GM21723 (cell line): ENCODE results near the gene NEURL2.
A peak's percentile ranks its signal among the peaks of the same experiment; 100 is the strongest.
"Not testable (repeated sequence)": the region's sequence is repeated elsewhere in the genome, so short reads cannot be mapped to it uniquely, and the experiment has no call there.

ENCODE experiments used
- ATAC-seq: cut with Tn5 transposase; IDR thresholded peaks from one replicate; pipeline ENCODE4 v1.9.1; 2021; ENCODE audit warnings: mild to moderate bottlenecking, moderate library complexity; ENCODE audit not compliant: unreplicated experiment

The NEURL2 gene, protein sequence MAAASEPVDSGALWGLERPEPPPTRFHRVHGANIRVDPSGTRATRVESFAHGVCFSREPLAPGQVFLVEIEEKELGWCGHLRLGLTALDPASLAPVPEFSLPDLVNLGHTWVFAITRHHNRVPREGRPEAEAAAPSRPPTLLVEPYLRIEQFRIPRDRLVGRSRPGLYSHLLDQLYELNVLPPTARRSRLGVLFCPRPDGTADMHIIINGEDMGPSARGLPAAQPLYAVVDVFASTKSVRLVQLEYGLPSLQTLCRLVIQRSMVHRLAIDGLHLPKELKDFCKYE

DNA sequence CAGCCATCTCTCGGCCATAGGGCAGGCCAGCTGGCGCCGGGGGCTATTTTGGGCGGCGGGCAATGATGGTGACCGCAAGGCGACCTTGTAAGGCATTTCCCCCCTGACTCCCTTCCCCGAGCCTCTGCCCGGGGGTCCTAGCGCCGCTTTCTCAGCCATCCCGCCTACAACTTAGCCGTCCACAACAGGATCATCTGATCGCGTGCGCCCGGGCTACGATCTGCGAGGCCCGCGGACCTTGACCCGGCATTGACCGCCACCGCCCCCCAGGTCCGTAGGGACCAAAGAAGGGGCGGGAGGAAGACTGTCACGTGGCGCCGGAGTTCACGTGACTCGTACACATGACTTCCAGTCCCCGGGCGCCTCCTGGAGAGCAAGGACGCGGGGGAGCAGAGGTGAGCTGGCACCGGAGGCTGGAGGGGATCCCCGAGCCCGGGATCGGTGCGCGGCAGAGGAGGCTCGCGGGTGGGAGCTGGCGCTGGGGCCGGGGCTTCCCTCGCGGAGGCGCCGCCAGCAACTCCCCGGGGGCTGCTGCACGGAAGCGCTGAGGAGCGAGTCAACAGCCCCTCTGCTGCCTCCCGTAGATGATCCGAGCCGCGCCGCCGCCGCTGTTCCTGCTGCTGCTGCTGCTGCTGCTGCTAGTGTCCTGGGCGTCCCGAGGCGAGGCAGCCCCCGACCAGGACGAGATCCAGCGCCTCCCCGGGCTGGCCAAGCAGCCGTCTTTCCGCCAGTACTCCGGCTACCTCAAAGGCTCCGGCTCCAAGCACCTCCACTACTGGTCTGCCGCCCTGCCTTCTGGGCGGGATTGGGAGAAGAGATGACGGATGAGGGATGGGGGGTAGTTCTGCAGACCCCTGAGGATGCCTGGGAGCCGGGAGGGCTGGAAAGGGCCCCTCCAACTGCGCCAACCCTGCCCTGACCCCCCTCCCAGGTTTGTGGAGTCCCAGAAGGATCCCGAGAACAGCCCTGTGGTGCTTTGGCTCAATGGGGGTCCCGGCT is at the start of gene NEURL2, which contains the start of gene CTSA:
Gene NEURL2 (minus strand): TSS at position 224 of the 999 bp plus-strand sequence. CDS start 217 bp downstream, at position 7.
Gene CTSA (plus strand): TSS at position 351 of the 999 bp plus-strand sequence. CDS start 234 bp downstream, at position 585.
- ATAC-seq = peak; percentile 78

DNA sequence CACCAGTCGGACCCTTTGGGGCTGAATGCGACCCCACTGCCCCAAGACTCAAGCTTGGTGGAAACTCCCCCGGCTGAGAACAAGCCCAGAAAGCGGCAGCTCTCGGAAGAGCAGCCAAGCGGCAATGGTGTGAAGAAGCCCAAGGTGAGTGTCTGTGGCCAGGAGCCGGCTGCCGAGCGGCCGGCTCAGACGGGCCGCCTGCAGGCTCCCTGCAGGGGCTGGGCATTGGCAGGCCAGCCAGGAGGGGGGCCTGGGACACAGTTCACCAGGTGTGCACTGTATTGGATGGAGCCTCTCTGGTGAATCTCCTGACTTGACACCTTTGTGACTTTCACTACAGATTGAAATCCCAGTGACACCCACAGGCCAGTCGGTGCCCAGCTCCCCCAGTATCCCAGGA is 49.5 kb upstream of the NEURL2 start:
- ATAC-seq = no peak

DNA sequence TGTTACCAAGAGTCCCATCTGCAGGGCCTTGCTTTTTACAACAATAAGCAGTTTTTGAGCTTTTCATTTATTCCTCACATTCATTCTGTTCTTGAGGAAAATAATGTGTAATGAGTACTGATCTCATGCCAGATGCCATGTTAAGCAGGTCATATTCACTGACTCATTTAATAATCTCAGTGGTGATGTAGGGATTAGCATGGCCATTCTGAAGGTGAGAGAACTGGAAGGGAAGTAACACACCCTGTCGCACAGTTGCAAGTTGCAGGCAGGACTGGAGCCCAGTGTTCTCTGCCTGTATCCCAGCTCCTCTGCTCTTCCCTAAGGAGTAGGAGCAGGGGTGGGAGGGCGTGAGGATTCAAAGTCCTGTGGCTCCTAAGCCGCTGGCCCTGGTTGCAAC is 49.0 kb upstream of the NEURL2 start:
- ATAC-seq = no peak

DNA sequence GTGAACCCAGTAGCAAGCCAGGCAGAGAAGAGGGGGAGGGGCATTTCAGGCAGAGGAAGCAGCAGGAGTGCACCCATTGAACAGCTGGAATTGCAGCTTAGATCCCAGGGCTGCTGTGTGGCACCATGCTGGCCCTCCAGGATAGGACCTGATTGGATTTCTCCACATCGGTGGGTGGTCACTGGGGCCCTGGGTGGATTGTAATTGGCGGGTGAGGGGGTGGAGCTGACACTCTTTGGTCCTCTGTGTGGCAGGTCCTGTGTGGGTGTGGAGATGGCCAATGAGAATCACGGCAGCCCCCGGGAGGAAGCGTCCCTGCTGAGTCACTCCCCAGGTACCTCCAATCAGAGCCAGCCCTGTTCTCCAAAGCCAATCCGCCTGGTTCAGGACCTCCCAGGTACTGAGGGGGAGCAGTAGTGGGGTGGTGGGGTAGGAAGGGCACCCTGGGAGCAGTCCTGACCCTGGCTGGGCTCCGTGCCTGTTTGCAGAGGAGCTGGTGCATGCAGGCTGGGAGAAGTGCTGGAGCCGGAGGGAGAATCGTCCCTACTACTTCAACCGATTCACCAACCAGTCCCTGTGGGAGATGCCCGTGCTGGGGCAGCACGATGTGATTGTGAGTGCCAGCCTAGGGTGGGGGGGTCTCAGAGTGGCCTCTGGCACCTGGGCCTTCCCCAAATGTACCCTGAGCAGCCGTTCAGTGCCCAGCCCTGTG is 47.9 kb upstream of the NEURL2 start:
- no peak for ATAC-seq

DNA sequence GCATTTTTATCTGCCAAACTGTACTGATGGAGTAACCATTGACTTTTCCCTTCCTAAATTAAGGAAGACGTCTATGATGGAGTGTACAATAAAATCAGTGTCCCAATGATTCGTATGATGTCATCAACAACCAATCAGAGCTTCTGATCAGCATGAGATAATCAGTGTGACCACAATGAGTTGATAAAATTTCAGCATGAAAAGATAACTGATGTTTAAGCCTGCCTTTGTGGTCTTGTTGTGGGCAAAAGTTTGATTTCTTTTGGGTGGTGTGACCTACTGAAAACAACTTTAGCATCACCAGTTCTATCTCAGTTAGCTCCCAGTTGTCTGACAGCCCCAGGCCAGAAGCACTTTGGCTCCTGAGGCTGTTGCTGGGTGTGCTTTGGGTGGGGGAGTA is 46.8 kb upstream of the NEURL2 start:
- ATAC-seq = no peak

DNA sequence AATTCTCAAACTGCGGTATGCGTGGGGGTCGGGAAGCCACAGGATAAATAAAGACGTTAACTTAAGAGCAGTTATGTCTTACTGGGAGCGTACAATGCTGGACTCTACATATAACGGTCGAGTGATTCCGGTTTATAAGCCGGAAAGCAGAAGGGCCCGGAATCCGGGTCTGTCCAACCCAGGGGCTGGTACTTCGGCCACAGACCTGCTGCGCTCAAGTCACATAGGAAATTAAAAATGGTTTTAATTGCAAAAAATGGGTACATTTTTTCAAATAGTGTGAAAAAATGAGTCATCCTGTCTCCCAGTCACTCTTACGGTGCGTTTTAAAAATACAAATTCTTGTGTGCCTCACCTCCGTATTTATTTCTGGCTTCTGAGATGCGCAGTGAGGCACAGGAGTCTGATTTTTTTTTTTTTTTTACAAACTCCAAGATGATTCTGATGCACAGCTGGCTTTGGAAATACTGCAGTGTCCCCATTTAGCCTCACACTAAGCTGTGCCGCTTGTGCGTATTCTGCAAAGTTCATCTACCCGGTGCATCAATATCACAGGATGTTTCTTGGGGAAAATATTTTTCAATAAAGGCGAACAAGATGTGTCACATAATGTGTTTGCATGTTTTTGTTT is 44.5 kb upstream of the NEURL2 start:
- ATAC-seq = peak; percentile 22

DNA sequence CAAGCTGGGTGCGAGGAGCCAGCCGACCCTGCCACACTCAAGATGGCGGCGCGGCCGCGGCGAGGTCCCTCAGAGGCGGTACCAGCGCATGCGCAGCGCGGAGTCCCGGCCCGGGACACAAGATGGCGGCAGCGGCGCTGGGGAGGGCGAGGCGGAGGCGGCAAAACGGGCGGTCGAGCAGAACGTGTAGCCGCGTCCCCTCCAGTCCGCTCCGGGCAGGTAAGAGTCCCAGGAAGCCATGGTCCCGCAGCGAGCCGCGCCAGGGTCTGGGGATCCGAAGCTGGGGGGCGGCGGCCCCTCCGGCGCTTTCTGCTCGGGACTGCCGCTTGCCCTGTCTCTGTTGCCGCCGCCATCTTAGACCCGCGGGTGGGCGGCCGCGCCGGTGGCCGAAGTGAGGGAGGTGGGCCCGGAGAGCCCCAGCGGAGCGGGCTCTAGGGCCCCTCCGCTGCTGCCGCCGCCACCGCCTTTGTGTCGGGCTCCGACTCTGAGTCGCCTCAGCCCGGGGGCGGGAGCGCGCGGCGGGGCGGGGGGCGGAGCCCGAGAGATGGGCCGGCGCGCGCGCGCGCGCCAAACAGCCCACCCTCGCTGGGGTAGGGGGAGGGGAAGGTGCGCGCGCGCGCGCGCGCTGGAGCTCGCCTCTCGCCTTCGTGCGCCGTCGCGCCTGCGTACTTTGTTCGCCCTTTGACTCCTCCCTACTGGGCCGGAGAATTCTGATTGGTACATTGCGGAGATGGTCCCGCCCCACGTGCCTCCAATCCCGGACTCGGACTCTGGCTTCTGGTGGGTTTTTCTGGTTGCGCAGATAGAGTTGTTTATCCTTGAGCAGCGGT is 43.8 kb upstream of the NEURL2 start, which contains the start of gene PCIF1:
Gene PCIF1 (plus strand): TSS at position 98 of the 830 bp plus-strand sequence. CDS start 4,317 bp downstream, outside the sequence.
- peak; percentile 67 for ATAC-seq

DNA sequence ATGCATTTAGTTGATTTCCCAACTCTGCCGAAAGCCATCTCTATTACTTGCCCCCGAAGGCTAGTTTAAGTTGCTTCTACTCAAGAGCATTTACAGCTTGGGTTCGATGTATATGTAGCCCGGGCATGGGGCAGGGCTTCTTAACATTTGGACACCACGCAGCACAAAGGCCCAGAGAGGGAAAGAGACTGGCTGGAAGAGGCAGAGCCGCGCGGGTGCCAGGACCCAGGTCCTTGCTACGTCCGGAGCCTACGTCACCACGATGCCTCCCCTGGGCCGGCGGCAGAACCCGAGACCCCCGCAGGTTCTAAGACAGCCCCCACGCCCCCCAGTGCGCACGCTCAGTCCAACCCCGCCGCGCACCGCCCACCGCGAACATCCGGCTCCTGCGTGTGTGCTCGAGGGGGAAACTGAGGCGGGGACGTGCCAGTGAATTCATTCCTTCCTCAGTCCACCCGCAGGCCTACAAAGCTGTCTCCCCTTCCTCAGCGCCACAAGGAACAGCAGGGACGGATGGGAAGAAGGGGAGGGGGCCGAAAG is 43.1 kb upstream of the NEURL2 start:
- ATAC-seq = peak; percentile 32

DNA sequence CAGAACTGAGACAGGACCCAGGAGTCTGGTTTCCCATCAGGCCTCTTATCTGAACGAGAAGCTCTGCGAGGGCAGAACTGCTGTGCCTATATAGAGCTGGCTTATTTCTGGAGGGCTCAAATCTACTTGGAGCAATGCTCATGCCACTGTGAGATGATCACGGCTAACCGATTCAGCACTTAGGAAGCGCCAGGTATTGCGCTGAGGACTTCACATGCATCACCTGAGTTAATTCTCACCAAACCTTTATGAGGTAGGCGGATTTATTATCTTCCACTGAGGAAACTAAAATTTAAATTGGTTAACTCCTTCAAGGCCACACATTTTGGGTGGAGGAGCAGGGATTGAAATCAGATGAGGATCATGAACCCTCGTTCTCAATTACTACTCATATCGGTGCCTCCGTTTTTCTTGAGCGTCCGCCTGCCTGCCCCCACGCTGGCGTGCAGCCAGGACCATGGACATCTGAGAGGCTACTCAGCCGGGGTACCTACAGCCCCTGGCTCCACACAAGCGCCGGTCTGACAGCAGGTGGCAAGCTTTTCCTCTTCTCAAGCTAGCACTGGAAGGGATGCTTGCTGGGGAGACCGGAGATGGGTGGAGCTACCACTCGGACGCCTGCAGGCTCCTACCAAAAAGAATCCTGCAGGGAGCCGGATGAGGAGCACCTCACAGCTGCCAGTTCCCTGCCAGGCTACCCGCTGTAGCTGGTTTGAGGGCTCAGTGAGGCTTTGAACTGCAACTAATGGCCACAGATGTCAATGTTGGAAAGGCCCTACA is 42.4 kb upstream of the NEURL2 start:
- peak; percentile 40 for ATAC-seq

DNA sequence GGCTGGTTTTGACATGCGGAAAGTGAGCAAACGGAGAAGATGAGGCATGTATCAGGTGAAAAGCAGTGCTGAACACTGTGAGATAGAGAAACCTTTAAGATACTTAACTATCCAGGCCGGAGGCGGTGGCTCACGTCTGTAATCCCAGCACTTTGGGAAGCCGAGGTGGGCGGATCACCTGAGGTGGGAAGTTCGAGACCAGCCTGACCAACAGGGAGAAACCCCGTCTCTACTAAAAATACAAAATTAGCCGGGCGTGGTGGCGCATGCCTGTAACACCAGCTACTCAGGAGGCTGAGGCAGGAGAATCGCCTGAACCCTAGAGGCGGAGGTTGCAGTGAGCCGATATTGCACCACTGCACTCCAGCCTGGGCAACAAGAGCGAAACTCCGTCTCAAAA is 40.7 kb upstream of the NEURL2 start:
- ATAC-seq = not testable (repeated sequence)

DNA sequence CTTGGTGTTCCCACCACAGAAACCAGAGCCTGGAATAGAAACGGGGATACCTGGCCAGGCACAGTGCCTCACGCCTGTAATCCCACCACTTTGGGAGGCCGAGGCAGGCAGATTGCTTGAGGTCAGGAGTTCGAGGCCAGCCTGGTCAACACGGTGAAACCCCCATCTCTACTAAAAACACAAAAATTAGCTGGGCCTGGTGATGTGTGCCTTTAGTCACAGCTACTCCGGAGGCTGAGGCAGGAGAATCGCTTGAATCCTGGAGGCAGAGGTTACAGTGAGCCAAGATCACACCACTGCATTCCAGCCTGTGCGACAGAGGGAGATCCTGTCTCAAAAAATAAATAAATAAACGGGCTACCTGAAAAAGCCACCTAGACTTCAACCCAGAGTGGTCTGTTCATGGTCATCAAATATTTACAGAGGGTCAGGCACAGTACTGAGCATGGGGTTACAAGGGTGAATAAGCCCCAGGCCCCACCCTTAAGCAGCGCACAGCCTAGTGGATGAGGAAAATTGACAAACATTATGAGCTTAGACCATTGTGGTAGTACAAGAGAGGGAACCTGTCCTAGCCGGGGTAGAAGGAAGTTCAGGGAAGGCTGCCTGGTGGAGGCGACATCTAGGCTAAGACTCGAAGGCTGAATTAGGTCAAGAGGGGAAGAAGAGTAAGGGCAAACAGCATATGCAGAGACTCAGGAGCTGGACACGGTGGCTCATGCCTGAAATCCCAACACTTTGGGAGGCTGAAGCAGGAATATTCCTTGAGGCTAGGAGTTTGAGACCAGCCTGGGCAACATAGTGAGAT is 36.3 kb upstream of the NEURL2 start:
- no peak for ATAC-seq

DNA sequence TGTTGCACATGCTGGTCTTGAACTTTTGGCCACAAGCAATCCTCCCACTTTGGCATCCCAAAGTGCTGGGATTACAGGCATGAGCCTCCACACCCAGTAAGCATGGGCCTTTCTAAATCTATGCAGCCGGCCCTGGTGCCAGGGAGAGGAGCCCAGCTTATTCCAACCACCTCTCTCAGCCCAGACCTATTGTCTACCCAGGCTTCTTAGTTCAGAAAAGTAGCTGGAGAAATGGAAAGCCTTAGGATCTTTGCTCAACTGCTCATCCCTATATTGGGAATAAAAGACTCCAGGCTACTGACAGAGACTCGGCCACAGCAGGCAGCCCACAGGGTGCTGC is 35.7 kb upstream of the NEURL2 start:
- ATAC-seq = no peak

DNA sequence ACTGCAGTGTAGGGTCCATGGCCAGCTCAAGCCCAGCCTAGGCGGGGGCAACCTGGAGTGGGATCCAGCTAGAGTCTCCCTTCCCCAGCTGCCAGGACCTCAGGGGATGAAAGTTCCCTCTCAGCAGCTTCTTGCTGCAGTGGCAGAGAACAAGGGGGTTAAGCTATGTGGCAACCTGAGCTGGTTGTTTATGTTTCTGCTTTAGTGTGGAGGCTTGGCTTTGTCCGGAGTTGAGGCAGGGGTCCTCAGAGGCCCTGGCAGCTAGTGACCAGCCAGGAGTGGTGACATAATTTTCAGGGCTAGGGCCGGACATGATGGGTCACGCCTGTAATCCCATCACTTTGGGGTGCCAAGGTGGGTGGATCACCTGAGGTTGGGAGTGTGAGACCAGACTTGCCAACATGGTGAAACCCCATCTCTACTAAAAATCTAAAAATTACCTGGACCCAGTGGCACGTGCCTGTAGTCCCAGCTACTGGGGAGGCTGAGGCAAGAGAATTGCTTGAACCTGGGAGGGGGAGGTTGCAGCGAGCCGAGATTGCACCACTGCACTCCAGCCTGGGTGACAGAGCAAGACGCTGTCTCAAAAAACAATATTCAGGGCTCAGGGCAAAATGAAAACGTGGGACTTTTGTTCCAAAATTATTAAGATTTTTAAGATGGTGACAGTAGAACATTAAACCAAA is 35.0 kb upstream of the NEURL2 start:
- ATAC-seq = no peak

DNA sequence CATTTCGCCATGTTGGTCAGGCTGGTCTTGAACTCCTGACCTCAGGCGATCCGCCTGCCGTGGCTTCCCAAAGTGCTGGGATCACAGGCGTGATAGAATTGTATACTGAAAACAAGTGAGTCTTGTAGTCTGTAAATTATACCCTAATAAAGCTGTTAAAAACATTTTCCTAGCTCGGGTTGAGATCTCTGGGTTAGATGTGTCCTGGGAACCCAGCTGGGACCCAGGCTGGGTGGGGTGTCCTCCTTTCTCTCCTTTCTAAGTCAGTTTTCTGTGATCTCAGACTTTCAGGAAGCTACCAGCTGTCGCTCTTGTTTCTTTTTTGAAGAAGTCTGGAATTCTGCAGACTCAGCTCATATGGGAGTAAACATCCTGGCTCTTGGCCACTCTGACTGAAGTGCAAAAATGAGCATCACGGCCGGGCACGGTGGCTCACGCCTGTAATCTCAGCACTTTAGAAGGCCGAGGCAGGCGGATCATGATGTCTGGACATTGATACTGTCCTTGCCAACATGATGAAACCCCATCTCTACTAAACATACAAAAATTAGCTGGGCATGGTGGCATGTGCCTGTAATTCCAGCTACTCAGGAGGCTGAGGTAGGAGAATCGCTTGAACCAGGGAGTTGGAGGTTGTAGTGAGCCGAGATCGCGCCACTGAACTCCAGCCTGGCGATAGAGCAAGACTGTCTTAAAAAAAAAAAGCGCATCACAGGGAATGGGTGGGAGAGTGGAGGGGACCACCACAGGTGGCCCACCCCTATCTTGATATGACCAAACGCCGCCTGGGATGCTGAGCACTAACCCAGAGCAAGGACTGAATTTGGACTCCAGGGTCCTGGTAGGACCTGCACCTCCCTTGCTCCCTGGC is 33.6 kb upstream of the NEURL2 start:
- no peak for ATAC-seq

DNA sequence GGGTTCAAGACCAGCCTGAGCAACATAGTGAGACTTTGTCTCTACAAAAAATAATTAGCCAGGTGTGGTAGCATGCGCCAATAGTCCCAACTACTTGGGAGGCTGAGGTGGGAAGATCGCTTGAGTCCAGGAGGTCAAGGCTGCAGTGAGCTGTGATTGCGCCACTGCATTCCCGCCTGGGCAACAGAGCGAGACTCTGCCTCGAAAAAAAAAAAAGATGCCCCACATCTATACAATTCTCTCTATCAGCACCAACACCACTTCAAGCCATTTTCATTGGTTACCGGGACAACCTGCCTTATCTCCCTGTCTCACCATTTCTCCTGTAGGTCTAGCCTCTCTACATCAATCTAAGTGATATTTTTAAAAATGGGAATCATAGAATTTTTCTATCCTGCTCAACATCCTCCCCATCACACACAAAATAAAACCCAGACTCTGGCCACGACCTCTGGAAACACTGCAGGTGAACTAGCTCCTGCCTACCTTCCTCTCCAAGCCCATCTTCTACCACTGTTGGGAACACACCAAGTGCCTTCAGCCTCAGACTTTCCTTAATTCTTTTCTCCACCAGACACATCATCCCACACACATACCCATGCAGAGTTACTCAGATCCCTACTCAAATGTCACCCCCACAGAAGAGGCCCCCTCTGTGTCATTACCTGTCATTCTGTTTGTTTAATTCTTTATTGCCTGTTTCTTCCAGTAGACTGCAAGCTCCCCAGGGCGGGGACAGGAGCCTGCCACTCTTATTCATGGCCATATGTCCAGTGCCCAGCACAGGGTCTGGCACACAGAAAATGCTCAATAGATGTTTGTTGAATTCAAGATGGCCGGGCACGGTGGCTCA is 30.6 kb upstream of the NEURL2 start:
- no peak for ATAC-seq
